Common myeloid progenitor, CD34-positive (primary cell): ENCODE measurements around the gene HTT.

Experiments
- CTCF ChIA-PET: fragments of 350-600 bp; sonication (Branson Sonifier 250); formaldehyde crosslinking; loops from one replicate; lab custom pipeline; 2021; ENCODE audit warnings: antibody characterized with exemption; lab: Charles Lee
- POLR2A ChIA-PET: fragments of 350-600 bp; sonication (Branson Sonifier 250); formaldehyde crosslinking; loops from one replicate; lab custom pipeline; 2021; ENCODE audit warnings: antibody characterized with exemption; lab: Charles Lee
- DNase-seq, 3 donors: peaks; one replicate each; pipeline versions ENCODE4 v3.0.0 to v3.0.0-alpha.2; 2013
- H3K27ac ChIP-seq, 2 experiments: 1 replicate in 1 of 2; 2 replicates in 1 of 2; pipeline ENCODE4 v1.7.0; 2013; ENCODE audit warnings: inconsistent platforms in 2 of 2, low read length in 2 of 2, mild to moderate bottlenecking in 2 of 2, low read depth in 1 of 2, moderate library complexity in 1 of 2; ENCODE audit not compliant: severe bottlenecking in 2 of 2, insufficient read depth in 1 of 2, poor library complexity in 1 of 2
- H3K27me3 ChIP-seq, 5 experiments: replicated peaks in 2 of 5; 1 replicate in 3 of 5; 2 replicates in 2 of 5; pipeline versions ENCODE4 v1.6.1 to v1.7.0; 2013; ENCODE audit warnings: low read length in 4 of 5, mild to moderate bottlenecking in 2 of 5, moderate library complexity in 2 of 5, inconsistent platforms in 1 of 5; ENCODE audit not compliant: insufficient read depth in 5 of 5, control insufficient read depth in 4 of 5
- H3K36me3 ChIP-seq, 4 experiments: 1 replicate in 2 of 4; 2 replicates in 2 of 4; pipeline versions ENCODE4 v1.6.1 to v1.7.0; 2013; ENCODE audit warnings: low read length in 3 of 4, control low read depth in 1 of 4, mild to moderate bottlenecking in 1 of 4; ENCODE audit not compliant: control insufficient read depth in 4 of 4, insufficient read depth in 4 of 4
- H3K4me1 ChIP-seq, 4 experiments: 1 replicate in 3 of 4; 2 replicates in 1 of 4; pipeline versions ENCODE4 v1.6.1 to v1.7.1; 2013; ENCODE audit warnings: low read length in 3 of 4, mild to moderate bottlenecking in 3 of 4, control low read depth in 1 of 4, inconsistent platforms in 1 of 4, moderate library complexity in 1 of 4; ENCODE audit not compliant: control insufficient read depth in 4 of 4, insufficient read depth in 4 of 4; ENCODE audit errors: control extremely low read depth in 1 of 4
- H3K4me3 ChIP-seq, 7 experiments: 1 replicate in 4 of 7; 2 replicates in 3 of 7; pipeline versions ENCODE4 v1.5.1 to v1.7.0; 2013; ENCODE audit warnings: mild to moderate bottlenecking in 7 of 7, low read length in 6 of 7, moderate library complexity in 6 of 7, inconsistent platforms in 2 of 7, low read depth in 2 of 7, control low read depth in 1 of 7; ENCODE audit not compliant: insufficient read depth in 4 of 7, control insufficient read depth in 1 of 7; ENCODE audit errors: extremely low read depth in 1 of 7
- H3K9me3 ChIP-seq, 5 experiments: 1 replicate in 4 of 5; 2 replicates in 1 of 5; pipeline versions ENCODE4 v1.6.1 to v1.7.1; 2013; ENCODE audit warnings: low read length in 4 of 5, mild to moderate bottlenecking in 2 of 5, inconsistent platforms in 1 of 5, low read depth in 1 of 5, moderate library complexity in 1 of 5; ENCODE audit not compliant: control insufficient read depth in 4 of 5, insufficient read depth in 2 of 5; ENCODE audit errors: control extremely low read depth in 1 of 5
- WGBS: methylation state at CpG from one replicate; pipeline ENCODE4 v1.1.5; 2013; ENCODE audit not compliant: insufficient coverage; 5-methylcytosine and 5-hydroxymethylcytosine counted together

Gene HTT

GRCh38 chr4:3213106-3213425, 138.6 kb downstream of the HTT start:
- CTCF ChIA-PET, result no interaction called here
- 100% methylated on average over 4 of the region's 4 CpGs for WGBS
- H3K4me3 ChIP-seq, result no peak overlapping the region

GRCh38 chr4:3213661-3214250, 139.3 kb downstream of the HTT start:
- ChIA-PET POLR2A (no interaction called here), CTCF (interaction anchor here (1.1 to 1.6 kb wide), 3 partner anchors 13 to 43 kb away, joined by 3 to 4 read pairs (median 3); no protein-coding TSS in a partner anchor)
- no peaks in the 10 kb centered on the region for H3K4me1 ChIP-seq
- no peak overlapping the region for H3K4me3 ChIP-seq
- 95% methylated on average over 10 of the region's 15 CpGs for WGBS
- no peak overlapping the region for H3K27ac ChIP-seq
- H3K9me3 ChIP-seq, result no peaks in the 10 kb centered on the region
- no peak for DNase-seq
- H3K27me3 ChIP-seq, result no peaks in the 10 kb centered on the region
- peaks cover 16 to 87% (median 68%) of the 10 kb centered on the region in 4 experiments for H3K36me3 ChIP-seq

More at GRCh38 chr4:3213106-3213425, 138.6 kb downstream of the HTT start:
- Histone ChIP-seq H3K27ac (no peak overlapping the region), H3K36me3 (peaks cover 18 to 88% (median 66%) of the 10 kb centered on the region in 4 experiments), H3K9me3 (no peaks in the 10 kb centered on the region), H3K27me3 (no peaks in the 10 kb centered on the region), H3K4me1 (peaks cover 0 to 1% (median under 1%) of the 10 kb centered on the region in 4 experiments)
- DNase-seq, result no peak
- POLR2A ChIA-PET, result no interaction called here

- DNase-seq, result no peak
- Histone ChIP-seq H3K9me3 (no peaks in the 10 kb centered on the region), H3K4me1 (no peaks in the 10 kb centered on the region), H3K4me3 (no peak overlapping the region), H3K27me3 (no peaks in the 10 kb centered on the region), H3K27ac (no peak overlapping the region), H3K36me3 (peaks cover 8 to 87% (median 66%) of the 10 kb centered on the region in 4 experiments)
- POLR2A ChIA-PET, result no interaction called here
- 97% methylated on average over 9 of the region's 12 CpGs for WGBS
- CTCF ChIA-PET, result interaction anchor here (1.6 kb wide), 1 partner anchor 11 kb away, joined by 3 read pairs; no protein-coding TSS in a partner anchor
These were observed 140.8 kb downstream of the HTT start for GRCh38 chr4:3215256-3215655.

- POLR2A ChIA-PET, result no interaction called here
- CTCF ChIA-PET, result no interaction called here
- Histone ChIP-seq H3K36me3 (peaks cover 11 to 87% (median 66%) of the 10 kb centered on the region in 4 experiments), H3K4me3 (no peak overlapping the region), H3K4me1 (no peaks in the 10 kb centered on the region), H3K27me3 (no peaks in the 10 kb centered on the region), H3K27ac (no peak overlapping the region), H3K9me3 (no peaks in the 10 kb centered on the region)
- 95% methylated on average over 3 of the region's 4 CpGs for WGBS
- no peak for DNase-seq
These were observed 141.3 kb downstream of the HTT start for GRCh38 chr4:3215733-3216132.

- WGBS, result 100% methylated on average over 2 of the region's 2 CpGs
- Histone ChIP-seq H3K4me1 (no peaks in the 10 kb centered on the region), H3K27ac (no peak overlapping the region), H3K36me3 (peaks cover 16 to 94% (median 70%) of the 10 kb centered on the region in 4 experiments), H3K27me3 (no peaks in the 10 kb centered on the region), H3K9me3 (no peaks in the 10 kb centered on the region), H3K4me3 (no peak overlapping the region)
- no peak for DNase-seq
- ChIA-PET CTCF (no interaction called here), POLR2A (no interaction called here)
These were observed 142.8 kb downstream of the HTT start for GRCh38 chr4:3217266-3217665.

GRCh38 chr4:3217771-3218170, 143.3 kb downstream of the HTT start:
- Histone ChIP-seq H3K27ac (no peak overlapping the region), H3K4me1 (no peaks in the 10 kb centered on the region), H3K9me3 (no peaks in the 10 kb centered on the region), H3K4me3 (no peak overlapping the region), H3K36me3 (peaks cover 16 to 93% (median 68%) of the 10 kb centered on the region in 4 experiments), H3K27me3 (no peaks in the 10 kb centered on the region)
- WGBS, result 96% methylated on average over 16 of the region's 16 CpGs
- ChIA-PET POLR2A (no interaction called here), CTCF (no interaction called here)
- DNase-seq, result no peak

GRCh38 chr4:3218824-3219760, 144.6 kb downstream of the HTT start:
- 97% methylated on average over 18 of the region's 20 CpGs for WGBS
- Histone ChIP-seq H3K9me3 (no peaks in the 10 kb centered on the region), H3K27ac (no peak overlapping the region), H3K36me3 (peaks cover 20 to 93% (median 71%) of the 10 kb centered on the region in 4 experiments), H3K4me3 (no peak overlapping the region), H3K27me3 (no peaks in the 10 kb centered on the region), H3K4me1 (no peaks in the 10 kb centered on the region)
- DNase-seq, result no peak
- ChIA-PET CTCF (interaction anchor here (1.0 to 1.2 kb wide), 2 partner anchors 10 to 27 kb away, joined by 3 read pairs; no protein-coding TSS in a partner anchor), POLR2A (no interaction called here)
